HepG2 (cell line): ENCODE data around the gene ZNF567. TPM values are rescaled to one million over a fixed set of nuclear protein-coding genes. Genes with fewer than 3 reads are reported as not detected.
A peak's percentile ranks its signal among the peaks of the same experiment; 100 is the strongest.

Source experiments
- ATF5 ChIP-seq: sonication (generic); formaldehyde crosslinking; IDR thresholded peaks from 2 replicates; pipeline ENCODE4 v1.4.0; 2020; ENCODE audit warnings: mild to moderate bottlenecking, low read depth, missing genetic modification reagents
- BCL6 ChIP-seq: IDR thresholded peaks from 2 replicates; pipeline ENCODE4 v1.6.1; 2016; ENCODE audit warnings: missing genetic modification reagents, missing compliant biosample characterization
- CBX5 ChIP-seq: sonication (generic); formaldehyde crosslinking; IDR thresholded peaks from 2 replicates; pipeline ENCODE4 v1.4.0; 2020; ENCODE audit warnings: missing genetic modification reagents, borderline replicate concordance
- CREB3 ChIP-seq: sonication (generic); formaldehyde crosslinking; IDR thresholded peaks from 2 replicates; pipeline ENCODE4 v1.5.0; 2020; ENCODE audit warnings: missing genetic modification reagents
- NR0B2 ChIP-seq: sonication (generic); formaldehyde crosslinking; IDR thresholded peaks from 2 replicates; pipeline ENCODE4 v1.4.0; 2020; ENCODE audit warnings: mild to moderate bottlenecking, missing genetic modification reagents
- PAF1 ChIP-seq: IDR thresholded peaks from 2 replicates; pipeline ENCODE4 v1.6.1; 2016; ENCODE audit warnings: missing genetic modification reagents, missing compliant biosample characterization
- PRMT3 ChIP-seq: sonication (generic); formaldehyde crosslinking; IDR thresholded peaks from 2 replicates; pipeline ENCODE4 v1.8.1; 2022; ENCODE audit warnings: low read depth, mild to moderate bottlenecking, moderate library complexity, missing genetic modification reagents, borderline replicate concordance
- SAFB2 ChIP-seq: sonication (generic); formaldehyde crosslinking; IDR thresholded peaks from 2 replicates; pipeline ENCODE4 v1.5.1; 2020; ENCODE audit warnings: missing genetic modification reagents, low read depth, mild to moderate bottlenecking, borderline replicate concordance
- SPEN ChIP-seq: sonication (generic); formaldehyde crosslinking; IDR thresholded peaks from 2 replicates; pipeline ENCODE4 v1.5.1; 2020; ENCODE audit warnings: low read depth, mild to moderate bottlenecking, missing genetic modification reagents
- U2AF1 ChIP-seq: fragments of 200-400 bp; formaldehyde crosslinking; optimal IDR thresholded peaks from 2 replicates; pipeline ENCODE3; 2017; ENCODE audit warnings: mild to moderate bottlenecking, low read depth, low read length
- ZBTB44 ChIP-seq: sonication (generic); formaldehyde crosslinking; IDR thresholded peaks from 2 replicates; pipeline ENCODE4 v1.4.0; 2020; ENCODE audit warnings: missing genetic modification reagents
- ZNF446 ChIP-seq: sonication (generic); formaldehyde crosslinking; IDR thresholded peaks from 2 replicates; pipeline ENCODE4 v1.5.0; 2020; ENCODE audit warnings: mild to moderate bottlenecking, missing genetic modification reagents
- polyA plus RNA-seq, 8 experiments: library from polyadenylated mRNA; depleted of rRNA in 3 of 8; stranded (reverse) in 7 of 8; unstranded in 1 of 8; fragments of >200 nt; fragmentation: Illumina TruSeq in 4 of 8; extraction: Trizol in 4 of 8; gene quantifications; 2 replicates each; pipeline versions ENCODE4 v1.2.1 to v1.2.3, GENCODE V29; 2011 to 2016; ENCODE audit warnings: low read depth in 4 of 8, missing spikeins in 1 of 8, mixed read lengths in 1 of 8; ENCODE audit not compliant: insufficient read depth in 1 of 8
- total RNA-seq, 5 experiments: library from RNA; depleted of rRNA; stranded (reverse); fragments of >200 nt; fragmentation: Illumina TruSeq; extraction: Trizol; gene quantifications; 2 replicates each; pipeline ENCODE4 v1.2.3, GENCODE V29; 2016; ENCODE audit warnings: low read depth in 1 of 5
- TF ChIP-seq, protein P1 (sequence below): fragments of 450-650 bp; IDR thresholded peaks from 2 replicates; pipeline ENCODE4 v1.6.1; 2017; ENCODE audit warnings: mild to moderate bottlenecking
- TF ChIP-seq, protein P2 (sequence below): sonication (generic); formaldehyde crosslinking; IDR thresholded peaks from 2 replicates; pipeline ENCODE4 v1.4.0; 2020; ENCODE audit warnings: missing genetic modification reagents

The ZNF567 gene
- total and polyA plus RNA-seq, 2 of the 13 experiments (the other 11 are each of a cell fraction or from before 2014, with no cell fraction given) = 3.1 to 6.8 TPM

GRCh38 chr19:36687214-36688056 lies at the start of gene ZNF567 (continued):
- peak; percentile 100 for TF ChIP-seq SPEN (CRISPR knock-in tag)
- TF ChIP-seq PRMT3 (CRISPR knock-in tag) = no peak
- TF ChIP-seq BCL6 = no peak
- TF ChIP-seq CBX5 (CRISPR knock-in tag) = peak; percentile 60; the same call in 1 of the 2 replicates
- TF ChIP-seq, protein P1, sequence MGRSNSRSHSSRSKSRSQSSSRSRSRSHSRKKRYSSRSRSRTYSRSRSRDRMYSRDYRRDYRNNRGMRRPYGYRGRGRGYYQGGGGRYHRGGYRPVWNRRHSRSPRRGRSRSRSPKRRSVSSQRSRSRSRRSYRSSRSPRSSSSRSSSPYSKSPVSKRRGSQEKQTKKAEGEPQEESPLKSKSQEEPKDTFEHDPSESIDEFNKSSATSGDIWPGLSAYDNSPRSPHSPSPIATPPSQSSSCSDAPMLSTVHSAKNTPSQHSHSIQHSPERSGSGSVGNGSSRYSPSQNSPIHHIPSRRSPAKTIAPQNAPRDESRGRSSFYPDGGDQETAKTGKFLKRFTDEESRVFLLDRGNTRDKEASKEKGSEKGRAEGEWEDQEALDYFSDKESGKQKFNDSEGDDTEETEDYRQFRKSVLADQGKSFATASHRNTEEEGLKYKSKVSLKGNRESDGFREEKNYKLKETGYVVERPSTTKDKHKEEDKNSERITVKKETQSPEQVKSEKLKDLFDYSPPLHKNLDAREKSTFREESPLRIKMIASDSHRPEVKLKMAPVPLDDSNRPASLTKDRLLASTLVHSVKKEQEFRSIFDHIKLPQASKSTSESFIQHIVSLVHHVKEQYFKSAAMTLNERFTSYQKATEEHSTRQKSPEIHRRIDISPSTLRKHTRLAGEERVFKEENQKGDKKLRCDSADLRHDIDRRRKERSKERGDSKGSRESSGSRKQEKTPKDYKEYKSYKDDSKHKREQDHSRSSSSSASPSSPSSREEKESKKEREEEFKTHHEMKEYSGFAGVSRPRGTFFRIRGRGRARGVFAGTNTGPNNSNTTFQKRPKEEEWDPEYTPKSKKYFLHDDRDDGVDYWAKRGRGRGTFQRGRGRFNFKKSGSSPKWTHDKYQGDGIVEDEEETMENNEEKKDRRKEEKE = no peak
- peak; percentile 35; the same call in 1 of the 2 replicates for TF ChIP-seq CREB3
- 0 out of 2 replicates have a peak, but pooled peaks have one; percentile 8 for TF ChIP-seq ATF5
- no peak for TF ChIP-seq ZNF446 (CRISPR knock-in tag)
- TF ChIP-seq PAF1 (CRISPR knock-in tag) = no peak
- TF ChIP-seq NR0B2 (CRISPR knock-in tag) = 0 out of 2 replicates have a peak, but pooled peaks have one; percentile 30
- TF ChIP-seq, protein P2, sequence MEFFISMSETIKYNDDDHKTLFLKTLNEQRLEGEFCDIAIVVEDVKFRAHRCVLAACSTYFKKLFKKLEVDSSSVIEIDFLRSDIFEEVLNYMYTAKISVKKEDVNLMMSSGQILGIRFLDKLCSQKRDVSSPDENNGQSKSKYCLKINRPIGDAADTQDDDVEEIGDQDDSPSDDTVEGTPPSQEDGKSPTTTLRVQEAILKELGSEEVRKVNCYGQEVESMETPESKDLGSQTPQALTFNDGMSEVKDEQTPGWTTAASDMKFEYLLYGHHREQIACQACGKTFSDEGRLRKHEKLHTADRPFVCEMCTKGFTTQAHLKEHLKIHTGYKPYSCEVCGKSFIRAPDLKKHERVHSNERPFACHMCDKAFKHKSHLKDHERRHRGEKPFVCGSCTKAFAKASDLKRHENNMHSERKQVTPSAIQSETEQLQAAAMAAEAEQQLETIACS (CRISPR knock-in tag) = peak; percentile 82
- peak; percentile 84 for TF ChIP-seq U2AF1
- no peak for TF ChIP-seq ZBTB44 (CRISPR knock-in tag)
- peak; percentile 24; the same call in 1 of the 2 replicates for TF ChIP-seq SAFB2 (CRISPR knock-in tag)
